Activated CD4-positive, CD25-positive, alpha-beta regulatory T cell treated with anti-CD3 and anti-CD28 coated beads, Interleukin-2, amount 50 U/mL, for 24 hours (primary cell): ENCODE measurements around the gene ACAP2.
"Not testable (repeated sequence)": the region's sequence is repeated elsewhere in the genome, so short reads cannot be mapped to it uniquely, and the experiment has no call there.

ENCODE experiments used
- ATAC-seq, 2 donors: fragments of 150-1000 bp; cut with Tn5 transposase; one replicate each; pipeline ENCODE4 v1.10.0; 2021; ENCODE audit warnings: mild to moderate bottlenecking in 1 of 2, moderate library complexity in 1 of 2

The ACAP2 gene

DNA sequence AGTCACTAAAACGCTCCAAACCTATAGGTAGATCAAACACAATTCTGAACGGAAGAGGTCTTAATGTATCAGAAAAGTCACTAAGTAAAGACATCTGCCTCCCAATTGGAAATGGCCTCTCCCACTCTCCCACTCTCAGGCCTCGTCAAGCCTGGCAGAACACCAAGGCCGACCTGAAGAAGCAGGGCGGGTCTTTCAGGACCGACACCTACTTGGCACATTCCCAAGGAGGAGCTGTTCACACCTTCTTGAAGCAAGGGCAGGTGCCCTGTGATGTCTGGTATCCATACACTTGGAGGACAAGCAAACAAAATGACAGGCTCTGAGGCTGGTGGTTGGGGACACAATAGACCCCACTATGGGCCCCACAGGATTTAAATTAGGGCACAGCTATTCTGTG is 201.9 kb downstream of the ACAP2 start:
- ATAC-seq = no peak

DNA sequence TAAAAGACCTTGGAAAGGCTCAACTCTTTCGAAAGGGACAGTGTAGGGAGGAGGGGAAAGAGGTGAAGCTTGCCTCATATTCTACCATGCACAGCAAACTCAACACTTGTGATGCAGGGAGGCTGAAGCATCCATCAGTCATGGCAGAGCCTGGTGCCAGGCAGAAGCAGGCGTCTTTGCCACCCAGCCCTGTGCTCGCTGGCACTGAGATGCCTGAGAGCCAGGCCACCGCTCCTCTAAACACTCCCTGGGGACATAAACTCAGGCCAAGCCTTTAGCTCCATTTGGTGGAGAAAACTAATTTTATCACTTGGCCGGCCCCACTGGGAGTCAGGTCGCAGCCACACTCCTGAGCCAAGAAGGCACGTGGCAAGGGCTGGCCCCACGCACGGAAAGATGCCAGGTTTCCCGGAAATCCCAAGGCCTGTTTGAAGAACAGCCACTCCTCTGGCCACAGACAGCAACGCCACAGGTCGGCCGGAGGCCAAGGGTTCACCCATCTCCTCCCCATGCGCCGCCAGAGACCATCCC is 202.6 kb downstream of the ACAP2 start:
- ATAC-seq = no peak

DNA sequence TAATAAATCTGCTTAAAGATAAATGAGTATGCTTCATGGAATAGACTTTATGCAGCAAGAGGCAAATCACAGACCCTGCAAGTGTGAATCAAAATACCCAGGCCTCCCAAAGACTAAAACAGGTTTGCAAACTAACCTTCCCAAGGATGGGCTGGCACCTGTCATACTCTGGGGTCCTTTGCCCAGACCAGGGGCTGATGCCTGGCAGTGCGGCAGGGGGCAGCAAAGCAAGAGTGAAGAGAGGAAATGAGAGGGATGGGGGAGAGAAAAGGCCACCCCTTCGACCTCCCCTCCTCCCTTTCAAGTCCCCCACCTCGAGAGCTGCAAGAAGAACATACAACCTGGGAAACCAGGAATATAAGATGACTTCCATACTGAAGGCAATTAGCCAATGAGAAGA is 203.7 kb downstream of the ACAP2 start:
- ATAC-seq = no peak

DNA sequence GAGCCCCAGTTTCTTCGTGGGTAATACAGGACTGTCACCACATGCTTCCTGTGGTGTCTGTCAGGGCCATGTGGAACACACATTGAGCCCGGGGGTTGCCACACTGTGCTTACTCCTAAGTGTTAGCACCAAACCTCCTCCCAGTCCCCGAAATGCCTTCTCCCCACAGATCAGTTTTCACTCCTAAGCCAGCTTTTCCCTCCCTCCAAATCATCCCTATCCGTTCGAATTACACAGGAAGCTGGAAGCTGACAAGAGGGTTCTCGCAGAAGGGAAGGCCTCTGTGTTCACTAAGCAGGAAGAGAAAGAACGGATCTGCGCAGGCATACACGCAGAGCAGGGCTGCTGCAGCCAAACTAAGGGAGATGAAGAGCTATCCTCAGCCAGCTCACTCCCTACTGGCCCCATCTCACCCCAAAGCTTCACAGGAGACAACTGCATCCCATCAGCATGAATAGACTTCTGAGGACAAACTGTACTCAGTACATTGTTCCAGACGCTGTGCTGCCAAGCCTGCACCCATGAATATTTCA is 204.2 kb downstream of the ACAP2 start:
- no peak for ATAC-seq

DNA sequence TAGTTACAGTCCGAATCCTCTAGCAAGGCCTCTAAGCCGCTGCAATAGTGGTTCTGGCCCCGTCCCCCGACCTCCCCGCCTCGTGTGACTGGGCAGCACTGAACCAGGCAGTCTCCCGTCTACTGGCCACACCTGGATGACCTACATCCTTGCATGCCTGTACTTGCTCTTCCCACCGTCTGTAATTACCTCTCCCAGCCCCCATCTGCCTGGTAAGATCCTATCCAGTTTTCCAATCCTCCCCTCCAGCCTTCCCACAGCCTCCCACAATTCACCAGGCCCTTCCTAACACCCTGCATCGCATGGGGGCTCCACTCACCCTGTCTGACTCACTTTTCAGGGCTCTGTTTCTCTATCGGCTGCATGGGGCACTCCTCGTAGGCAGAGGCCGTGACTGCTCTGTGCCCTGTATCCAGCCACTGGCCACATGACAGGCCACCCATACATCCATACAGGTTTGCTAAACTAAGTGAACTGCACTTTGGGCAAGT is 204.7 kb downstream of the ACAP2 start:
- ATAC-seq = no peak

DNA sequence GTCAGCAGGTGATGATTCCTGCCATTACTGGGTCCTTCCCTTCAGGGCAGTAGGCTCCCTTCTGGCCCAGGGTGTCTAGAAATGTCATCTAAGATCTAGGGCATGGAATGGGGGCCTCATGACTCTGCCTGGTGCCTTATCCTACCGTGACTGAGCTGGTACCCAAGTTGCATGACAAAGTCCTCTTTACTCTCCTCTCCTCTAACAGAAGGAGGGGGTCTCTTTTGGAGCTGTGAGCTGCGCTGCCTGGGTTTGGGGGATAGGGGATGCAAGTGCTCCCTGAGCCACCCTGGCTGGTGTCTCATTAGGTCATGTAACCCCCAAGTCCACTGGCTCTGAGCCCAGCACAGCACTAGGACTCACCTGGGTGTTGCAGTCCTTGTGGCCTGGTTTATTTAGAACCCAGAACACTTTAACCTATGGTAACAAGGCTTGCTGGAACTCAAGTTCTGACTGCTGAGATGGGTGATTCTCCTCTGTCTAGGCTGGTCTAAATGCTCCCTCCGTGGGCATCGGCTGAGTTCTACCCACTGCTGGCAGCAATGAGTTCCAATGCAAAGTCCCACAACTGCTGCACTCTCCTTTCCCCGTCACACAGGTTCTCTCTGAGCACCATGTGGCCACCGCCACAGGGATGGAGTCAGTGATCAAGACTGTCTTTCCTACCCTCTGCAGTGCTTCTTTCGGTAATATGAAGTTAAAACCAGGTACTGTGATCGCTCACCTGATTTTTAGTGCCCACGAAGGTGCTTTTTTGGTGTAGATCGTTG is 205.8 kb downstream of the ACAP2 start:
- no peak for ATAC-seq

DNA sequence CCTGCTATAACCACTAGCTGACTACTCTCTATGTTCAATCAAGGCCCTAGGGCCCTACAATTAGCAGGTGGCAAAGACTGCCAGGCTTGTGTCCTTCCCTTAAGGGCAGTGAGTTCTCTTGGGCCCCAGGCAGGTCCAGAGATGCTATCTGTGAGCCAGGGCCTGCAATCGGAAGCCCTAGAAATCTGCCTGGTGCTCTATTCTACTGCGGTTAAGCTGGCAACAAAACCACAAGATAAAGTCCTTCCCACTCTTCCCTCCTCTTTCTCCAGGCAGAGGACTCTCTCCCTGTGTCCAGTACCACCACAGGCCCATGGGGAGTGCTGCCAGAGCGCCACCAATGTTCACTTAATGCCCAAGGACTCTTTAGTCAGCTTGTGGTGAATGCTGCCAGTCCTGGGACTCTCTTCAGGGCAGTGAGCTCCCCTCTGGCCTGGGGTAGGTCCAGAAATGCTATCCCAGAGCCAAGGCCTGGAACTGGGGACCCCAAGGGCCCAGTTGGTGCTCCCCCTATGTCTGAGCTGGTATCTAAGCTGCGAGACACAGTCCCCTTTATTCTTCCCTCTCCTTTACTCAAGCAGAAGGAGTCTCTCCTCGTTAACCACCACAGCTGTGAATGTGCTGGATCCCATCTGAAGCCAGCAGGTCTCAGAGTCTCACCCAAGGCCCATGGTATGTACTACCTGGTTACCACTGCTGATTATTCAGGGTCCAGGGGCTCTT is 206.6 kb downstream of the ACAP2 start:
- no peak for ATAC-seq

DNA sequence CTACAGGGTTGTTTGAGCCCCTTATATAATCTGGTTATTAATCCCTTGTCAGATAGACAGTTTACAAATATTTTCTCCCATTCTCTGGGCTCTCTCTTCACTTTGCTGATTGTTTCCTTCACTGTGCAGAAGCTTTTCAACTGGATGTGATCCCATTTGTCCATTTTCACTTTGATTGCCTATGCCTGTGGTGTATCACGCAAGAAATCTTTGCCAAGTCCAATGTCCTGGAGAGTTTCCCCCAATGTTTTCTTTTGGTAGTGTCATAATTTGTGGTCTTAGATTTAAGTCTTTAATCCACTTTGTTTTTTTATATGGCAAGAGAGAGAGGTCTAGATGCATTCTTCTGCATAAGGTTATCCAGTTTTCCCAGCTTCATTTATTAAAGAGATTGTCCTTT is 212.6 kb downstream of the ACAP2 start:
- ATAC-seq = no peak

DNA sequence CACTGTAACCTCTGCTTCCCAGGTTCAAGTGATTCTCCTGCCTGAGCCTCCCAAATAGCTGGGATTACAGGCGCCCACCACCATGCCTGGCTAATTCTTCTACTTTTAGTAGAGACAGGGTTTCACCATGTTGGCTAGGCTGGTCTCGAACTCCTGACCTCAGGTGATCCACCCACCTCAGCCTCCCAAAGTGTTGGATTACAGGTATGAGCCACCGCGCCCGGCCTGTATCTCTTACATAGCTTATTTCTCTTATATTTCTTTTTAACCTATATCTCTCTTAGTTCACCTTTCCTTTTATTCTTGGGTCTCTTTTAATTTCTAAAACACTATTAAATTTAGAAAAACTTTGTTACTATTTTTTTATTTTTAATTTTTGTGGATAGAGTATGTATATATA is 213.9 kb downstream of the ACAP2 start:
- ATAC-seq = not testable (repeated sequence)

DNA sequence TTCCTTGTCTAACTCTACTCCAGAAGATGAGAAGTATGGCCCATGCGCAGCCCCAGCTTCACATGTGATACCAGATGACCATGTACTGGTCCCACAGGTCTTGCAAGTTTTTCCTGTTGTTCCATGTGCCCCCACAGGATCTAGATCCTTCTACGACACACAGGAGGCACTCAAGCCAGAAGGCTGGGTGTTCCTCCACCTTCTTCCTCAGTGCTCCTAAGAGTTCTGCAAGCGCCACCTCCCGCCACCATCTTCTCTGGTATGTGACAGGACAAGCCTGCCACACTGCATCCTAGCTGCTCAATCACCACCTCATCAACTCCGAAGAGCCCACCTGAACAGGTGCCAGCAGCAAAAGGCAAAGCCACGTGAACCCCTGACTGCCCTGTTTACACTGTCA is 214.9 kb downstream of the ACAP2 start:
- ATAC-seq = no peak

DNA sequence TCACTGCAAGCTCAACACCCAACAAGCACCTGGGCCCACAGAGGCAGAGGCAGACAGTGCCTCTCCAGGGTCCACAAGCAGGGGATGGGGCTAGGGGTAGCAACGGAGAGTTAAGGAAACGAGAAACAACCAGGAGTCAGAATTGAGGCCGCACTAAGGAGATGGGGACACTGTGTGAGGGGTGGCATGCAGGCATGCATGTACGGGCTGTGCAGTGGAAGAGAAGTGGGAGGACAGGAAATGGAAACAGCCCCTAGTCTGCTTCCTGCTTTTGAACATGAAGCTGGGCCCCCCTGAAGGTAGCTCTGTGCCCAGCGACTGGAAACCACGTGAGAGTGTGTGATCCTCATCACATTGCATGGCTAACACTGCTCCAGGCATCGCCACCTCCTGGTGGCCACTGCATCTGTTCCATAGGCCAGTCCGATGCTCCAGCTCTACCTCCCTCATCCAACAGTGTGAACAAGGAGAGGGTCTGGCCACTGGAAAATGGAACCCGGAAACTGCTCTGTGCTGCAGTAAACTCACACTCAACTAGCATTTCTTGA is 215.8 kb downstream of the ACAP2 start:
- peak in 1 of 2 donors; percentile 48 for ATAC-seq

DNA sequence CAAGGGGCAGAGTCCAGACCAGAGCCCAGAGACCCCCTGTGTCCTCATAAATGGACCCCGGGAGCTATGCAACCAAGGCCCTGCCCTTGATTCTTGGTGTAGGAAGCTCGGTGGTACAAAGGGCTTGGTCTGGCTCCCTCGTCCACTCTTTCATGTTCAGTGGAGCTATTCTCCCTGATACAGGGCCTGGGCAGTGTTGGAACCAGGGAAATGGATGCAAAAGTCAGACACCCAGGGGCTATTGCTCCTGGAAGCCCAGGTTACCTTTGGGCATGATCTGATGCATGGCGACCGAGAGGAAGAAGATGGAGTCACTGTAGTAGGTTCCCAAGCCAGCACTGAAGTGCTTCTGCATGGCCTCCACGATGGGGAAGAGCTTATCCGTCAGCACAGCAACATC is 216.4 kb downstream of the ACAP2 start:
- ATAC-seq = no peak

DNA sequence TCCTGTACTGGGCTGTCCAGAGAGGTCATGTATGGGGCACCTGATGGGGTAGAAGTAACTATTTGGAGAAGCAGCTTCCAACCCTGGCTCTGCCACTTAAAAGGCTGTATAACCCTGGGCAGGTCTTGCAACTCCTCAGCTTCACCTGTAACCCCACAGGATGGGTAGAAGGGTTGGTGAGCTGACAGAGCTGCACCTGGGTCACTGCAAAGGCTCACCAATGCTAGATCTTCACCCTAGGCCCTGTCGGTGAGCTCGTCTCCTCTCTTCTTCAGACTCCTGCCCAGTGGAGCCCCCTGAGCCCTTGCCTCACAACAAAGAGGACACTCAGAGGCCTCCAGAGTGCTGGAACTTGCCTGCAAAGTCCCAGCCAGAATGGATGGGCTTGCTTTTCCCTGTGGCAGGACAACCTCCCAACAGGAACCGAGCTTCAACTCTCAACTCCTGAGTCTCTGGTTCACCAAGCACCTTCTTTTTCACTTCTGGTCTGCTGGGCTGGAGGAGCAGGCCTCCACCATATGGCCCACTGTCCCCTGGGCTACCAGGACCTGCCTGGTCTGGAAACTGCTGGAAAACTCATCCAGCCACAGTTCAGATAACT is 217.7 kb downstream of the ACAP2 start:
- ATAC-seq = no peak
